DOHH2 (cell line): ENCODE results near the gene CCDC88C.

ENCODE experiments used
- CTCF ChIP-seq: fragments of 200-600 bp; sonication (generic); IDR thresholded peaks from one replicate; pipeline ENCODE4 v1.5.1; 2014; ENCODE audit warnings: antibody characterized with exemption, mild to moderate bottlenecking, low read depth, low read length; ENCODE audit not compliant: poor library complexity, severe bottlenecking
- EZH2phosphoT487 ChIP-seq: fragments of 200-600 bp; sonication (generic); IDR thresholded peaks from 2 replicates; pipeline ENCODE4 v1.6.1; 2017; ENCODE audit warnings: borderline replicate concordance, mild to moderate bottlenecking, antibody characterized with exemption, low read length, moderate library complexity, mixed read lengths

DNA sequence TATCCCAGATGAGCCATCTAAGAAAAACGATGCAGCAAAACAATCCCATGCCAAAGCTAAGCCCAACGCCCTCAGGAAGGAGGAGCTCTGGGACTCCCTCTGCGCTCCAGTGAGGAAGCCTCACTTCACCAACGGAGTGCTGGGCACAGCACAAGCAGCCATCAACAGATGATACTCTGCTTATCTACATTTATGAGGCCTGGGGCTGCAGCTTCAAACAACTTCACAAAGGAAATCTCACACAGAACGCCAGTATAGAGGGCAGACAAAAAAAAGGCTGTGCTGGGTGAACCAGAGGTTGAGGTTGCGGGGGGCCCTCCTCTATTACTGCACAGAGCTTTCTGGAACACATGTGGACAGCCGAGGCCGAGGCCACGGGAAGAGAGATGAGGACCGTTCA lies 138.3 kb downstream of the CCDC88C start:
- TF ChIP-seq CTCF (no peak), EZH2phosphoT487 (no peak)
